SKM-1 treated with dmso at 0.1 percent for 144 hours (cell line): ENCODE measurements around the gene TLR7.

Experiments used
- DNase-seq: peaks from one replicate; lab custom pipeline; 2025; ENCODE audit not compliant: unreplicated experiment; lab: John Stamatoyannopoulos, UW

The TLR7 gene

GRCh38 chrX:12866451-12867377, at the start of gene TLR7:
Gene TLR7 (plus strand): TSS chrX:12867072. CDS start chrX:12867579, 507 bp downstream.
- no peak for DNase-seq

- DNase-seq, result no peak
These were observed 49.3 kb upstream of the TLR7 start for GRCh38 chrX:12817528-12817927.

GRCh38 chrX:12819222-12819621, 47.6 kb upstream of the TLR7 start:
- no peak for DNase-seq

GRCh38 chrX:12820737-12821136, 46.1 kb upstream of the TLR7 start:
- DNase-seq, result no peak

GRCh38 chrX:12824944-12825343, 41.9 kb upstream of the TLR7 start:
- no peak for DNase-seq

GRCh38 chrX:12825801-12826200, 41.1 kb upstream of the TLR7 start:
- no peak for DNase-seq

GRCh38 chrX:12843061-12843667, 23.7 kb upstream of the TLR7 start:
- no peak for DNase-seq

- no peak for DNase-seq
These were observed 23.1 kb upstream of the TLR7 start for GRCh38 chrX:12843668-12844279.

- DNase-seq, result no peak
These were observed 22.6 kb upstream of the TLR7 start for GRCh38 chrX:12844319-12844718.

- peak; percentile 37 for DNase-seq
These were observed 1.5 kb upstream of the TLR7 start for GRCh38 chrX:12865359-12865758.

- DNase-seq, result no peak
These were observed 813 bp downstream of the TLR7 start for GRCh38 chrX:12867685-12868084.

- no peak for DNase-seq
These were observed 1.9 kb downstream of the TLR7 start for GRCh38 chrX:12868747-12869146.

GRCh38 chrX:12871257-12871656, 4.4 kb downstream of the TLR7 start:
- DNase-seq, result no peak

- DNase-seq, result no peak
These were observed 5.9 kb downstream of the TLR7 start for GRCh38 chrX:12872741-12873140.

- peak; percentile 35 for DNase-seq
These were observed 7.7 kb downstream of the TLR7 start for GRCh38 chrX:12874581-12874980.

- no peak for DNase-seq
These were observed 10.5 kb downstream of the TLR7 start for GRCh38 chrX:12877386-12877785.

- DNase-seq, result no peak
These were observed 11.7 kb downstream of the TLR7 start for GRCh38 chrX:12878536-12878935.

GRCh38 chrX:12881914-12882313, 15.0 kb downstream of the TLR7 start:
- DNase-seq, result no peak

GRCh38 chrX:12885508-12885907, 18.6 kb downstream of the TLR7 start:
- no peak for DNase-seq

GRCh38 chrX:12886545-12886944, 19.7 kb downstream of the TLR7 start:
- no peak for DNase-seq

- no peak for DNase-seq
These were observed 20.3 kb downstream of the TLR7 start for GRCh38 chrX:12887141-12887540.

- no peak for DNase-seq
These were observed 20.9 kb downstream of the TLR7 start for GRCh38 chrX:12887767-12888166.
